GM12878 (cell line): ENCODE measurements around the gene ZNF512B.

ENCODE experiments used
- ATF7 ChIP-seq: fragments of 450-650 bp; IDR thresholded peaks from 2 replicates; pipeline ENCODE4 v1.6.1; 2016; ENCODE audit warnings: low read depth, mild to moderate bottlenecking
- CTCF ChIP-seq, 3 experiments: IDR thresholded peaks in 2 of 3; conservative IDR thresholded peaks in 1 of 3; 2 replicates each; pipeline ENCODE4 v1.5.1; 2011; ENCODE audit warnings: low read depth in 3 of 3, low read length in 3 of 3, mild to moderate bottlenecking in 3 of 3, control low read depth in 2 of 3, moderate library complexity in 2 of 3, inconsistent platforms in 1 of 3, mixed read lengths in 1 of 3; ENCODE audit not compliant: control insufficient read depth in 2 of 3, insufficient read depth in 1 of 3; ENCODE audit errors: extremely low read depth in 1 of 3
- ETV6 ChIP-seq, 2 experiments: fragments of 450-650 bp in 1 of 2; IDR thresholded peaks in 1 of 2; conservative IDR thresholded peaks in 1 of 2; 2 replicates each; pipeline ENCODE4 v1.6.1; 2014; ENCODE audit warnings: antibody characterized with exemption in 1 of 2, borderline replicate concordance in 1 of 2, low read depth in 1 of 2, mild to moderate bottlenecking in 1 of 2, moderate library complexity in 1 of 2
- EZH2 ChIP-seq: IDR thresholded peaks from 2 replicates; pipeline ENCODE4 v1.6.1; 2012; ENCODE audit warnings: low read depth, mild to moderate bottlenecking, control low read depth, inconsistent platforms, low read length, borderline replicate concordance; ENCODE audit not compliant: control insufficient read depth
- GABPA ChIP-seq: IDR thresholded peaks from 2 replicates; pipeline ENCODE4 v1.6.1; 2014; ENCODE audit warnings: antibody characterized with exemption, low read depth, mild to moderate bottlenecking, inconsistent platforms
- HDAC2 ChIP-seq: fragments of 200-600 bp; sonication (generic); IDR thresholded peaks from 2 replicates; pipeline ENCODE4 v1.6.1; 2017
- POLR2A ChIP-seq: IDR thresholded peaks from 2 replicates; pipeline ENCODE4 v1.6.1; 2011; ENCODE audit warnings: low read depth, mild to moderate bottlenecking, low read length
- RAD21 ChIP-seq: IDR thresholded peaks from 2 replicates; pipeline ENCODE4 v1.6.1; 2011; ENCODE audit warnings: mild to moderate bottlenecking, low read depth, low read length, moderate library complexity; ENCODE audit not compliant: insufficient read depth
- RFX5 ChIP-seq: IDR thresholded peaks from 2 replicates; pipeline ENCODE4 v1.6.1; 2011; ENCODE audit warnings: low read depth, low read length, improper control_type of control experiment
- TCF12 ChIP-seq: IDR thresholded peaks from 2 replicates; pipeline ENCODE4 v1.6.1; 2011; ENCODE audit warnings: low read depth, mild to moderate bottlenecking, low read length
- TF ChIP-seq, protein P1 (sequence below): IDR thresholded peaks from 2 replicates; pipeline ENCODE4 v1.6.1; 2012; ENCODE audit warnings: mild to moderate bottlenecking, low read depth, low read length
- TF ChIP-seq, protein P2 (sequence below): IDR thresholded peaks from 2 replicates; pipeline ENCODE4 v1.6.1; 2012; ENCODE audit warnings: low read depth, low read length, improper control_type of control experiment

DNA sequence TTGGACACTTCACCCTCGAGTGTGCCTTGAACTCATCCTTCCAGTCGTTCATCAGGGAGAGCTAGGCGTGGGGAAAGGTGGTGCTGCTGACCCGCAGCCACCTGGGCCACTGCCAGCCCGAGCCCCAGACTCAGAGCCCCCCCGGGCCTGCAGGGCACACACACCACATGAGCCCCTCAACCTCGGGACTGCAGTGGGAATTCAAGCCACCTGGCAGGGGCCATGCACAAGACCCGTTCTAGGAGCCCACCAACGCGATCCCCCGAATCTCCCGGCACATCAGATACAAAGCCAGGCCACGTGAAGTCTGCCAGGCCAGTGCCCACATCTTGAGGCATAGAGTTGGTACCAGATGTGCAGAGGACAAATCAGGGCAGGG is 2.8 kb downstream of the ZNF512B start:
- TF ChIP-seq, protein P1, sequence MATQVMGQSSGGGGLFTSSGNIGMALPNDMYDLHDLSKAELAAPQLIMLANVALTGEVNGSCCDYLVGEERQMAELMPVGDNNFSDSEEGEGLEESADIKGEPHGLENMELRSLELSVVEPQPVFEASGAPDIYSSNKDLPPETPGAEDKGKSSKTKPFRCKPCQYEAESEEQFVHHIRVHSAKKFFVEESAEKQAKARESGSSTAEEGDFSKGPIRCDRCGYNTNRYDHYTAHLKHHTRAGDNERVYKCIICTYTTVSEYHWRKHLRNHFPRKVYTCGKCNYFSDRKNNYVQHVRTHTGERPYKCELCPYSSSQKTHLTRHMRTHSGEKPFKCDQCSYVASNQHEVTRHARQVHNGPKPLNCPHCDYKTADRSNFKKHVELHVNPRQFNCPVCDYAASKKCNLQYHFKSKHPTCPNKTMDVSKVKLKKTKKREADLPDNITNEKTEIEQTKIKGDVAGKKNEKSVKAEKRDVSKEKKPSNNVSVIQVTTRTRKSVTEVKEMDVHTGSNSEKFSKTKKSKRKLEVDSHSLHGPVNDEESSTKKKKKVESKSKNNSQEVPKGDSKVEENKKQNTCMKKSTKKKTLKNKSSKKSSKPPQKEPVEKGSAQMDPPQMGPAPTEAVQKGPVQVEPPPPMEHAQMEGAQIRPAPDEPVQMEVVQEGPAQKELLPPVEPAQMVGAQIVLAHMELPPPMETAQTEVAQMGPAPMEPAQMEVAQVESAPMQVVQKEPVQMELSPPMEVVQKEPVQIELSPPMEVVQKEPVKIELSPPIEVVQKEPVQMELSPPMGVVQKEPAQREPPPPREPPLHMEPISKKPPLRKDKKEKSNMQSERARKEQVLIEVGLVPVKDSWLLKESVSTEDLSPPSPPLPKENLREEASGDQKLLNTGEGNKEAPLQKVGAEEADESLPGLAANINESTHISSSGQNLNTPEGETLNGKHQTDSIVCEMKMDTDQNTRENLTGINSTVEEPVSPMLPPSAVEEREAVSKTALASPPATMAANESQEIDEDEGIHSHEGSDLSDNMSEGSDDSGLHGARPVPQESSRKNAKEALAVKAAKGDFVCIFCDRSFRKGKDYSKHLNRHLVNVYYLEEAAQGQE, result no peak
- TF ChIP-seq HDAC2 (no peak), POLR2A (no peak), TCF12 (no peak), CTCF (IDR thresholded peaks at IDR 0.05 in 2 of 3, conservative IDR thresholded peaks at IDR 0.05 in 1 of 3; ENCODE audit: control insufficient read depth in 2 of 3, extremely low read depth in 1 of 3, insufficient read depth in 1 of 3, low read depth in 3 of 3, low read length in 3 of 3) (no peak), RAD21 (no peak), RFX5 (no peak), GABPA (no peak), ETV6 (conservative IDR thresholded peaks at IDR 0.05 in 1 of 2, IDR thresholded peaks at IDR 0.05 in 1 of 2; ENCODE audit: borderline replicate concordance in 1 of 2, low read depth in 1 of 2) (no peak), EZH2 (no peak), ATF7 (no peak)
- TF ChIP-seq, protein P2, sequence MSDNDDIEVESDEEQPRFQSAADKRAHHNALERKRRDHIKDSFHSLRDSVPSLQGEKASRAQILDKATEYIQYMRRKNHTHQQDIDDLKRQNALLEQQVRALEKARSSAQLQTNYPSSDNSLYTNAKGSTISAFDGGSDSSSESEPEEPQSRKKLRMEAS, result no peak
